ENCODE data around the gene PPP1R2C.

The PPP1R2C gene

GRCh38 chrX:42778096-42778495 is at the start of gene PPP1R2C:
PPP1R2C (minus strand) TSS chrX:42778163; CDS start chrX:42778079, 84 bp downstream.
- DNase-seq = no peak

GRCh38 chrX:42825201-42825600 is 47.2 kb upstream of the PPP1R2C start:
- DNase-seq = no peak

- no peak for DNase-seq
Observed at GRCh38 chrX:42824541-42824940, 46.6 kb upstream of the PPP1R2C start.

GRCh38 chrX:42823443-42823842 is 45.5 kb upstream of the PPP1R2C start:
- DNase-seq = no peak

- DNase-seq = no peak
Observed at GRCh38 chrX:42821803-42822443, 44.0 kb upstream of the PPP1R2C start.

GRCh38 chrX:42818151-42818921 is 40.4 kb upstream of the PPP1R2C start:
- DNase-seq = no peak

GRCh38 chrX:42809569-42809968 is 31.6 kb upstream of the PPP1R2C start:
- DNase-seq = no peak

- no peak for DNase-seq
Observed at GRCh38 chrX:42807393-42807792, 29.4 kb upstream of the PPP1R2C start.

- no peak for DNase-seq
Observed at GRCh38 chrX:42804524-42804923, 26.6 kb upstream of the PPP1R2C start.

- no peak for DNase-seq
Observed at GRCh38 chrX:42803320-42803719, 25.4 kb upstream of the PPP1R2C start.

GRCh38 chrX:42797651-42798269 is 19.8 kb upstream of the PPP1R2C start:
- no peak for DNase-seq

- no peak for DNase-seq
Observed at GRCh38 chrX:42783451-42783850, 5.5 kb upstream of the PPP1R2C start.

- DNase-seq = no peak
Observed at GRCh38 chrX:42776195-42776594, 1.8 kb downstream of the PPP1R2C start.

- no peak for DNase-seq
Observed at GRCh38 chrX:42772874-42773273, 5.1 kb downstream of the PPP1R2C start.

- DNase-seq = no peak
Observed at GRCh38 chrX:42771506-42772335, 6.2 kb downstream of the PPP1R2C start.

GRCh38 chrX:42770566-42770965 is 7.4 kb downstream of the PPP1R2C start:
- DNase-seq = no peak

GRCh38 chrX:42759881-42760280 is 18.1 kb downstream of the PPP1R2C start:
- DNase-seq = no peak

- no peak for DNase-seq
Observed at GRCh38 chrX:42755815-42756214, 22.1 kb downstream of the PPP1R2C start.

- no peak for DNase-seq
Observed at GRCh38 chrX:42754603-42755002, 23.4 kb downstream of the PPP1R2C start.

GRCh38 chrX:42754115-42754514 is 23.8 kb downstream of the PPP1R2C start:
- DNase-seq = no peak

- no peak for DNase-seq
Observed at GRCh38 chrX:42752730-42753129, 25.2 kb downstream of the PPP1R2C start.

- no peak for DNase-seq
Observed at GRCh38 chrX:42751573-42751972, 26.4 kb downstream of the PPP1R2C start.
